PFSK-1 (cell line): ENCODE data around the gene TGFBR1.

Source experiments
- POLR2AphosphoS5 ChIP-seq: IDR thresholded peaks from 2 replicates; pipeline ENCODE4 v1.6.1; 2012; ENCODE audit warnings: low read depth, mild to moderate bottlenecking, control low read depth, low read length, moderate library complexity
- SIN3A ChIP-seq: IDR thresholded peaks from 2 replicates; pipeline ENCODE4 v1.6.1; 2012; ENCODE audit warnings: mild to moderate bottlenecking, low read length, moderate library complexity, borderline replicate concordance; ENCODE audit not compliant: insufficient read depth
- TAF1 ChIP-seq: IDR thresholded peaks from 2 replicates; pipeline ENCODE4 v1.6.1; 2012; ENCODE audit warnings: low read length, control low read depth, borderline replicate concordance; ENCODE audit not compliant: insufficient read depth
- TF ChIP-seq, protein P1 (sequence below), 2 experiments: IDR thresholded peaks; 2 replicates each; pipeline versions ENCODE4 v1.6.1 to v1.8.0; 2011 to 2012; ENCODE audit warnings: low read depth in 2 of 2, low read length in 2 of 2, control low read depth in 1 of 2, inconsistent platforms in 1 of 2, mild to moderate bottlenecking in 1 of 2, moderate library complexity in 1 of 2; ENCODE audit not compliant: insufficient read depth in 1 of 2

DNA sequence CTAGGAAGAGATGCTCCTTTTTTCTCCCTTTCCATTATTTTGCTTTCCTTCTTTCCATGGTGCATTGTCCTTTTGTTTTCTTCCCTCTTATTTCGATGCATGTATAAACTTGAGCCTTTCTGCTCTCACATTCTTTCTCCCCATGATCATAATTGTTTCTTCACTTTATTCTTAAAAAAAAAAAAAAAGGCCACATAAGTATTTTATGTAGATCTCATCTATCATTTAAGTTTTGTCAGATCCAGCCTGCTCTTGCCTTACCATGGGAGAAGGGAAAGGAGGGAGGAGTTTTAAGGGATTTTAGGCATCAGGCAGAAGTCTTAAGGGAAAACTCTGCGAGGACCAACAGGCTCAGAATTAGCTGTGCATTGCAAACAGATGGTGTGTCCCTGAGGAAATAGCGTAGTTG lies 11.1 kb downstream of the TGFBR1 start:
- TF ChIP-seq POLR2AphosphoS5, result no peak
- TF ChIP-seq SIN3A, result no peak
- TF ChIP-seq TAF1, result no peak
- TF ChIP-seq, protein P1, sequence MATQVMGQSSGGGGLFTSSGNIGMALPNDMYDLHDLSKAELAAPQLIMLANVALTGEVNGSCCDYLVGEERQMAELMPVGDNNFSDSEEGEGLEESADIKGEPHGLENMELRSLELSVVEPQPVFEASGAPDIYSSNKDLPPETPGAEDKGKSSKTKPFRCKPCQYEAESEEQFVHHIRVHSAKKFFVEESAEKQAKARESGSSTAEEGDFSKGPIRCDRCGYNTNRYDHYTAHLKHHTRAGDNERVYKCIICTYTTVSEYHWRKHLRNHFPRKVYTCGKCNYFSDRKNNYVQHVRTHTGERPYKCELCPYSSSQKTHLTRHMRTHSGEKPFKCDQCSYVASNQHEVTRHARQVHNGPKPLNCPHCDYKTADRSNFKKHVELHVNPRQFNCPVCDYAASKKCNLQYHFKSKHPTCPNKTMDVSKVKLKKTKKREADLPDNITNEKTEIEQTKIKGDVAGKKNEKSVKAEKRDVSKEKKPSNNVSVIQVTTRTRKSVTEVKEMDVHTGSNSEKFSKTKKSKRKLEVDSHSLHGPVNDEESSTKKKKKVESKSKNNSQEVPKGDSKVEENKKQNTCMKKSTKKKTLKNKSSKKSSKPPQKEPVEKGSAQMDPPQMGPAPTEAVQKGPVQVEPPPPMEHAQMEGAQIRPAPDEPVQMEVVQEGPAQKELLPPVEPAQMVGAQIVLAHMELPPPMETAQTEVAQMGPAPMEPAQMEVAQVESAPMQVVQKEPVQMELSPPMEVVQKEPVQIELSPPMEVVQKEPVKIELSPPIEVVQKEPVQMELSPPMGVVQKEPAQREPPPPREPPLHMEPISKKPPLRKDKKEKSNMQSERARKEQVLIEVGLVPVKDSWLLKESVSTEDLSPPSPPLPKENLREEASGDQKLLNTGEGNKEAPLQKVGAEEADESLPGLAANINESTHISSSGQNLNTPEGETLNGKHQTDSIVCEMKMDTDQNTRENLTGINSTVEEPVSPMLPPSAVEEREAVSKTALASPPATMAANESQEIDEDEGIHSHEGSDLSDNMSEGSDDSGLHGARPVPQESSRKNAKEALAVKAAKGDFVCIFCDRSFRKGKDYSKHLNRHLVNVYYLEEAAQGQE (IDR thresholded peaks at IDR 0.05; ENCODE audit: insufficient read depth in 1 of 2, low read depth in 2 of 2, low read length in 2 of 2), result no peak
